Measurements from ENCODE around the gene CADPS.

Gene CADPS

DNA sequence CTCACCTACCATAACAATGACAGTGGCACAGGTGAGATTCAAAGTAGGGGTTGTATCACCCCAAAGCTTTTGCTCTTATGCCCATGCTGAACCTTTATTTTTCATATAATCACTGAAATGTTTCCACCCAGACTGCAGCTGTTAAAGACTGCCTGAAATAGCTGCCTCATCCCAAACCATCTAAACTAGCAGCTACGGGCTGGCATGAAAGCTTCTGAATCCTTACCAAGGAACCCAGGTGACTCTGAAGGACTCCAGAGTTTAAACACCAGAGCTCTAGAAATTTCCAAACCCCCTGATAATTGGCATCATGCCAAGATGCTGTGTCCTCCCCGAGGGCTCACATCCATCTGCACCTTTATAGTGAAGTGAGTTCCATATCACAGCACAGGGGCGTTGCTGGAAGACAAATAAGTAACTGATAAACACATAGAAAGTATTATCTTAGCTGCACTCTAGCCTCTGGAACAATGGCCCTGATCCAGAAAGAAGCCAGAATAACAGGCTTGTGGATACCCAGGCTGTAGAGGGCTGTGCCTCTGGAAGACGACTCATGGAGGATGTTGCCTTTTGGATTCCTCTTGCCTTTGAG, 238.9 kb downstream of the CADPS start:
- TF ChIP-seq, protein P1, sequence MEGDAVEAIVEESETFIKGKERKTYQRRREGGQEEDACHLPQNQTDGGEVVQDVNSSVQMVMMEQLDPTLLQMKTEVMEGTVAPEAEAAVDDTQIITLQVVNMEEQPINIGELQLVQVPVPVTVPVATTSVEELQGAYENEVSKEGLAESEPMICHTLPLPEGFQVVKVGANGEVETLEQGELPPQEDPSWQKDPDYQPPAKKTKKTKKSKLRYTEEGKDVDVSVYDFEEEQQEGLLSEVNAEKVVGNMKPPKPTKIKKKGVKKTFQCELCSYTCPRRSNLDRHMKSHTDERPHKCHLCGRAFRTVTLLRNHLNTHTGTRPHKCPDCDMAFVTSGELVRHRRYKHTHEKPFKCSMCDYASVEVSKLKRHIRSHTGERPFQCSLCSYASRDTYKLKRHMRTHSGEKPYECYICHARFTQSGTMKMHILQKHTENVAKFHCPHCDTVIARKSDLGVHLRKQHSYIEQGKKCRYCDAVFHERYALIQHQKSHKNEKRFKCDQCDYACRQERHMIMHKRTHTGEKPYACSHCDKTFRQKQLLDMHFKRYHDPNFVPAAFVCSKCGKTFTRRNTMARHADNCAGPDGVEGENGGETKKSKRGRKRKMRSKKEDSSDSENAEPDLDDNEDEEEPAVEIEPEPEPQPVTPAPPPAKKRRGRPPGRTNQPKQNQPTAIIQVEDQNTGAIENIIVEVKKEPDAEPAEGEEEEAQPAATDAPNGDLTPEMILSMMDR (conservative IDR thresholded peaks at IDR 0.05; ENCODE audit: low read length): no peak
- no peak for DNase-seq (ENCODE audit: low read depth)

DNA sequence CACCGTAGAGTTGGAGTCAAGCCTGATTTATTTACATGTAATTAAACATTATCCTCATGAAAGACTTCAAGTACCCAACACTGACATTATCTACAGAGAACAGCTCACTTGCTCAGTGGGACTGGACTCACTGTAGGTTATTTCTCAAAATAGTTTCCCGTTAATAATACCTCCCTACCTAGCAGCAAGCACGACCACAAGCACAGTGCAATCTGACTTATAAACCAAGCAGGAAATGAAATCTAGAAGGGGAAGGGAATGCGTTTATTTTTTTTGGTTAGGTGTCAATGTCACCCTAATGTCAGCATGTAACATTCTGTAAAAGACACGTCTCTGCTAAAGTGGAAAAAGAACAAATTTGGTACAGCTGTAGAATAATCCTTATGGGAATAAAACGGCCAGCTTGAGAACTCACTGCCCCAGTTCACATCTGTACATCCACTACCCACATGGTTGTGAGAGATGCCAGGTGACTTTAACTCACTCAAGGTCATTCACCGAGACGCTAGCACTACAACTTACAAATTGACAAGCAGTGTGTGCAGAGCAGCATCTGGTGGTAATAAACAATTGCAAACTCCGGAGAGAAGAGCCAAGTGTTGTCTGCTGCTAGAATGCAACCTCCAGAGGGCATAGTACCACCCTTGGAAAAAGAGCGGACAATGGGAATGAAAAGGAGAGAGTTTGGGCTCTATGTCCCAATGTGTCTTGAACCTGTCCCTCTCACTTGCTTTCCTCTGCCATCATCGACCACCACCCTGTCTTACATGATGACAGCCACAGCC, 242.5 kb downstream of the CADPS start:
- peak; percentile 14 for DNase-seq (ENCODE audit: low read depth)

More for the DNA sequence above, 238.9 kb downstream of the CADPS start:
- no peak overlapping the region for H3K4me3 ChIP-seq (ENCODE audit: low read length)

DNA sequence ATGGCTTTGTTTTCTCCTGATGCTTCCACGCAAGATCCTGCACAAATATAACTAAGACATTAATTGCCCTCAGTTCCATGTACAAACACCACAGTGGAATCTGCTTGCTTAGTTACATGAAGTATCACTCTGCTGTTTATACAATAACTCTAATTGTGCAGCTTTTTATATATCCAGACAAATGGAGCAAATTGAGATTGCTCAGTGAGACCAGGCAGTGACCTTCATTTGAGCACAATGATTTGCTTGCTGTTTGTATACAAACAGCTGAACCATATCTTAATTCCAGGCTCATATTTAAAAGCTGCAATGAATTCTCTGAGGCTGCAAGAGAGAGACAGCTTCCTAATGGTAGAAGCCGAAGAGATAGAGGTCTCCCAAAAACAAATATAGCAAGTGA, 243.7 kb downstream of the CADPS start:
- no peak for DNase-seq (ENCODE audit: low read depth)
- H3K4me3 ChIP-seq (ENCODE audit: low read length): no peak overlapping the region
- TF ChIP-seq, protein P1 (conservative IDR thresholded peaks at IDR 0.05; ENCODE audit: low read length): no peak

More for the DNA sequence above, 242.5 kb downstream of the CADPS start:
- H3K4me3 ChIP-seq (ENCODE audit: low read length): no peak overlapping the region
- TF ChIP-seq, protein P1 (conservative IDR thresholded peaks at IDR 0.05; ENCODE audit: low read length): peak; percentile 36; the same call in 1 of the 2 replicates

DNA sequence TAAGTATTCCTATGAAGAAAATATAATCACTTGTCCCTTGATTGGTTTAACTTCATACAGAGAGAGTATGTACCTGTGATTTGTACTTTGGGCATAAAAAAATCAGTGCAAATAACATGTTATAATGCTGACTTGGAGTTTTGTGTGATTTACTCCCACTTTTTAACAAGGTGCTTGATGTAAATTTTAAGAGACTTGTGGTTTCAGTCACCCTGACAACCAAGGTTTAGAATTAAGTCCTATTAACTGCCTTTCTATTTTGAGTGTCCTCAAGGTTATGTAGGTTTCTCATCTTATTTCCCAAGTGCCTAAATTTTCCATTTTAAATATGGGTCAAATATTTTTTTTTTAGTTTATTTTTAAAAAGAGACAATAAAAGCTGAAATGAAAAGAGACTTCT, 244.6 kb downstream of the CADPS start:
- no peak for DNase-seq (ENCODE audit: low read depth)
- H3K4me3 ChIP-seq (ENCODE audit: low read length): no peak overlapping the region
- TF ChIP-seq, protein P1 (conservative IDR thresholded peaks at IDR 0.05; ENCODE audit: low read length): no peak

DNA sequence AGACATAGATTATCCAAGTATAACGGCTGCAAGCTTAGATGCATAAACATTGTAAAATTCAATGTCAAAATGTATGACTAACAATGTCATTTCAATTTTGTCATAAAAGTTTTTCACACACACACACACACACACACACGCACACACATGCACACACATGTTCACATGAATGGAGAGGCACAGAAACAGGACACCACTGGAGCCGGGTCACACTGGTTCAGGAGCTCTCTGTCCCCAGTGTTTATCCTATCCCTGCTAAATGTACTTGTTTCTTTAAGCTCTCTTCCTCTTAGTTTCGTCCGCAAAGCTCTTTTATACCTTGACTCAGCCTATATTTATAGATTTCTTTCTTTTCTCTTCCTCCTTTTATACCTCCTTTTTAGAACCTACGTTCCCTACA, 249.9 kb downstream of the CADPS start:
- H3K4me3 ChIP-seq (ENCODE audit: low read length): no peak overlapping the region
- no peak for DNase-seq (ENCODE audit: low read depth)
- TF ChIP-seq, protein P1 (conservative IDR thresholded peaks at IDR 0.05; ENCODE audit: low read length): no peak

DNA sequence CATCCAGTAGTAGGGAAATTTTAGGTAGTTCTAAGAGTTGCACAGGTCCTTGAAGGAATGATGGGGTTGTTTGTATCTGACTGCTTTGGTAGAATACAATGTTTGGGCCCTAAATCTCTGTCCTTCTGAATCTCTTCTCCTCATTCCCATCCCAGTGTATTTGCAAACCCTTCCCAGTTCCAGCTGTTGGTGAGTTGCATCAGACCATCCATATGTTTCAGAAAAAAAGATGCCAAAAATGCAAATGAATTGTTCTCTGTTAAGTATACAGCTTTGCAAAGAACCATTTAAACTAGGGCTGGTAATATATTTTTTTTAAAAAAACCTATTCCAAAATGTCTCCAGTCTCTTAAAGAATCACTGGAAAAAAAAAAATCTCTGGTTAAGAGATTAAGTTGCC, 251.0 kb downstream of the CADPS start:
- H3K4me3 ChIP-seq (ENCODE audit: low read length): no peak overlapping the region
- peak; percentile 18 for DNase-seq (ENCODE audit: low read depth)
- TF ChIP-seq, protein P1 (conservative IDR thresholded peaks at IDR 0.05; ENCODE audit: low read length): no peak

Measured in AG10803 (cell line).